Hepatocyte (in vitro differentiated cells): ENCODE measurements around the gene C20orf144. TPM values are rescaled to one million over a fixed set of nuclear protein-coding genes. Genes with fewer than 3 reads are reported as not detected.
A peak's percentile ranks its signal among the peaks of the same experiment; 100 is the strongest.

Source experiments
- DNase-seq: peaks from one replicate; pipeline ENCODE4 v3.0.0-alpha.2; 2016; ENCODE audit warnings: low spot score
- H2AFZ ChIP-seq: fragments of 200-600 bp; sonication (generic); 2 replicates; pipeline ENCODE4 v1.6.0; 2016; ENCODE audit warnings: antibody characterized with exemption, mild to moderate bottlenecking
- H3K27ac ChIP-seq: fragments of 200-600 bp; sonication (generic); 2 replicates; pipeline ENCODE4 v1.5.1; 2016; ENCODE audit warnings: mild to moderate bottlenecking
- H3K27me3 ChIP-seq: fragments of 200-600 bp; sonication (generic); 2 replicates; pipeline ENCODE4 v1.6.1; 2016
- H3K36me3 ChIP-seq: fragments of 200-600 bp; sonication (generic); replicated peaks from 2 replicates; pipeline ENCODE4 v1.5.1; 2016; ENCODE audit warnings: low read depth; ENCODE audit not compliant: insufficient read depth
- H3K4me1 ChIP-seq: fragments of 200-600 bp; sonication (generic); 2 replicates; pipeline ENCODE4 v1.5.1; 2016; ENCODE audit warnings: mild to moderate bottlenecking, moderate library complexity; ENCODE audit not compliant: insufficient read depth
- H3K4me2 ChIP-seq: fragments of 200-600 bp; sonication (generic); 2 replicates; pipeline ENCODE4 v1.6.0; 2016
- H3K4me3 ChIP-seq: fragments of 200-600 bp; sonication (generic); 2 replicates; pipeline ENCODE4 v1.5.1; 2016; ENCODE audit warnings: mild to moderate bottlenecking
- H3K79me2 ChIP-seq: fragments of 200-600 bp; sonication (generic); 2 replicates; pipeline ENCODE4 v1.6.0; 2017; ENCODE audit warnings: mild to moderate bottlenecking
- H3K9me2 ChIP-seq: fragments of 200-600 bp; sonication (generic); replicated peaks from 2 replicates; pipeline ENCODE4 v1.6.0; 2017; ENCODE audit warnings: mild to moderate bottlenecking; ENCODE audit not compliant: insufficient read depth
- H3K9me3 ChIP-seq: fragments of 200-600 bp; sonication (generic); 2 replicates; pipeline ENCODE4 v1.5.1; 2016; ENCODE audit warnings: low read depth, mild to moderate bottlenecking
- H4K20me1 ChIP-seq: fragments of 200-600 bp; sonication (generic); 2 replicates; pipeline ENCODE4 v1.6.0; 2016; ENCODE audit warnings: mild to moderate bottlenecking; ENCODE audit not compliant: insufficient read depth, poor library complexity, severe bottlenecking
- CTCF ChIP-seq: fragments of 200-600 bp; sonication (generic); IDR thresholded peaks from 2 replicates; pipeline ENCODE4 v1.5.1; 2016; ENCODE audit warnings: antibody characterized with exemption, mild to moderate bottlenecking; ENCODE audit not compliant: poor library complexity
- EZH2 ChIP-seq: fragments of 200-600 bp; sonication (generic); IDR thresholded peaks from 2 replicates; pipeline ENCODE4 v1.6.1; 2016; ENCODE audit warnings: antibody characterized with exemption, mild to moderate bottlenecking, borderline replicate concordance
- EZH2phosphoT487 ChIP-seq: fragments of 200-600 bp; sonication (generic); IDR thresholded peaks from one replicate; pipeline ENCODE4 v1.6.1; 2018; ENCODE audit warnings: antibody characterized with exemption, mild to moderate bottlenecking, low read depth, moderate library complexity; ENCODE audit not compliant: unreplicated experiment, severe bottlenecking
- WGBS: methylation state at CpG from one replicate; pipeline ENCODE4 v1.1.6; 2016; ENCODE audit warnings: low lambda C conversion rate; ENCODE audit errors: missing lambda C conversion rate; 5-methylcytosine and 5-hydroxymethylcytosine counted together
- polyA plus RNA-seq: library from polyadenylated mRNA; unstranded; fragments of >200 nt; fragmentation: Nextera tagmentation; extraction: Ambion mirVana; gene quantifications from 2 replicates; pipeline ENCODE4 v1.2.1, GENCODE V29; 2016
- total RNA-seq: library from RNA; depleted of rRNA; stranded (reverse); fragments of >200 nt; gene quantifications from 2 replicates; pipeline ENCODE4 v1.2.3, GENCODE V29; 2014

Gene C20orf144
- total and polyA plus RNA-seq, 2 experiments from 2014 or later = 0.30 to 0.46 TPM

GRCh38 chr20:33664085-33664761, 2.1 kb downstream of the C20orf144 start:
- H3K4me3 ChIP-seq = peak overlapping the region; percentile 88
- peak overlapping the region; percentile 95 for H3K27ac ChIP-seq
- H2AFZ ChIP-seq = peak overlapping the region; percentile 88
- H3K9me3 ChIP-seq = no peaks in the 10 kb centered on the region
- peaks cover 14% of the 10 kb centered on the region for H3K4me1 ChIP-seq
- peaks cover 10% of the 10 kb centered on the region for H3K79me2 ChIP-seq
- H3K9me2 ChIP-seq = no peaks in the 10 kb centered on the region
- no peaks in the 10 kb centered on the region for H3K27me3 ChIP-seq
- no peaks in the 10 kb centered on the region for H3K36me3 ChIP-seq
- WGBS = 51% methylated on average over 9 of the region's 9 CpGs
- no peak for TF ChIP-seq EZH2phosphoT487
- H3K4me2 ChIP-seq = peak overlapping the region; percentile 97
- no peaks in the 10 kb centered on the region for H4K20me1 ChIP-seq
- DNase-seq = no peak

- Histone ChIP-seq H2AFZ (no peak overlapping the region), H4K20me1 (no peaks in the 10 kb centered on the region), H3K36me3 (no peaks in the 10 kb centered on the region), H3K4me3 (no peak overlapping the region), H3K9me2 (no peaks in the 10 kb centered on the region), H3K4me1 (peaks cover 14% of the 10 kb centered on the region), H3K4me2 (peak overlapping the region; percentile 97), H3K79me2 (peaks cover 10% of the 10 kb centered on the region), H3K27ac (peak overlapping the region; percentile 95), H3K27me3 (no peaks in the 10 kb centered on the region), H3K9me3 (no peaks in the 10 kb centered on the region)
- TF ChIP-seq EZH2phosphoT487 (no peak), EZH2 (no peak), CTCF (no peak)
- DNase-seq = no peak
- WGBS = 100% methylated on average over 2 of the region's 2 CpGs
Measured at GRCh38 chr20:33664762-33665144, 2.6 kb downstream of the C20orf144 start.

GRCh38 chr20:33666293-33667244, 4.4 kb downstream of the C20orf144 start, which contains the start of gene ACTL10:
ACTL10 (plus strand) TSS chr20:33666943; CDS start chr20:33667498, 555 bp downstream.
- WGBS = 77% methylated on average over 48 of the region's 50 CpGs
- TF ChIP-seq EZH2phosphoT487 (no peak), CTCF (no peak), EZH2 (no peak)
- Histone ChIP-seq H3K36me3 (no peaks in the 10 kb centered on the region), H3K79me2 (peaks cover 9% of the 10 kb centered on the region), H3K27me3 (no peaks in the 10 kb centered on the region), H3K9me2 (no peaks in the 10 kb centered on the region), H4K20me1 (no peaks in the 10 kb centered on the region), H3K9me3 (no peaks in the 10 kb centered on the region), H3K4me3 (no peak within 1 kb of the TSS), H2AFZ (no peak within 1 kb of the TSS), H3K27ac (peak within 1 kb of the TSS; percentile 82), H3K4me2 (peak within 1 kb of the TSS; percentile 80), H3K4me1 (peaks cover 14% of the 10 kb centered on the region)
- peak; percentile 92 for DNase-seq

GRCh38 chr20:33667245-33667675, 5.1 kb downstream of the C20orf144 start:
- no peak for DNase-seq
- Histone ChIP-seq H2AFZ (no peak overlapping the region), H3K79me2 (peaks cover 6% of the 10 kb centered on the region)

More at GRCh38 chr20:33667245-33667675, 5.1 kb downstream of the C20orf144 start:
- Histone ChIP-seq H4K20me1 (no peaks in the 10 kb centered on the region), H3K9me2 (no peaks in the 10 kb centered on the region), H3K4me3 (no peak overlapping the region), H3K36me3 (no peaks in the 10 kb centered on the region), H3K27me3 (no peaks in the 10 kb centered on the region), H3K27ac (no peak overlapping the region), H3K4me1 (peaks cover 15% of the 10 kb centered on the region), H3K4me2 (peak overlapping the region; percentile 80), H3K9me3 (no peaks in the 10 kb centered on the region)
- no peak for TF ChIP-seq CTCF
- WGBS = 72% methylated on average over 45 of the region's 55 CpGs
